Amygdala (tissue), 56 donors: ENCODE measurements around the gene TRIM63.
"Not testable (repeated sequence)": the region's sequence is repeated elsewhere in the genome, so short reads cannot be mapped to it uniquely, and the experiment has no call there.

Experiments
- DNase-seq, 56 donors: peaks; one replicate each; lab custom pipeline; 2025; lab: John Stamatoyannopoulos, UW

TRIM63 gene

GRCh38 chr1:26067432-26067911 is at the start of gene TRIM63:
Gene TRIM63 (minus strand): TSS chr1:26067630. CDS start chr1:26067494, 136 bp downstream.
- DNase-seq: no peak

- no peak for DNase-seq
Measured at GRCh38 chr1:26114165-26114927, 46.9 kb upstream of the TRIM63 start.

GRCh38 chr1:26112407-26112775 is 45.0 kb upstream of the TRIM63 start:
- DNase-seq: peak in 1 of 56 donors; percentile 25

GRCh38 chr1:26111530-26112406 is 44.3 kb upstream of the TRIM63 start, which contains the start of gene PDIK1L:
Gene PDIK1L (plus strand): TSS chr1:26111824. CDS start chr1:26114309, 2,485 bp downstream.
- DNase-seq: peak; percentile 40 to 95 (median 85)

- DNase-seq: peak in 52 of 56 donors; percentile 6 to 86 (median 69)
Measured at GRCh38 chr1:26110731-26111529, 43.5 kb upstream of the TRIM63 start.

- no peak for DNase-seq
Measured at GRCh38 chr1:26109229-26110164, 42.1 kb upstream of the TRIM63 start.

- not testable (repeated sequence) for DNase-seq
Measured at GRCh38 chr1:26105226-26105548, 37.8 kb upstream of the TRIM63 start.

- DNase-seq: no peak
Measured at GRCh38 chr1:26102526-26102925, 35.1 kb upstream of the TRIM63 start.

GRCh38 chr1:26102119-26102518 is 34.7 kb upstream of the TRIM63 start:
- DNase-seq: no peak

GRCh38 chr1:26100204-26100603 is 32.8 kb upstream of the TRIM63 start:
- not testable (repeated sequence) for DNase-seq

GRCh38 chr1:26099780-26100179 is 32.4 kb upstream of the TRIM63 start:
- no peak for DNase-seq

GRCh38 chr1:26098602-26099001 is 31.2 kb upstream of the TRIM63 start:
- no peak for DNase-seq

GRCh38 chr1:26097696-26098095 is 30.3 kb upstream of the TRIM63 start:
- DNase-seq: no peak

- DNase-seq: peak in 19 of 56 donors; percentile 1 to 62 (median 18)
Measured at GRCh38 chr1:26096471-26096870, 29.0 kb upstream of the TRIM63 start.

- DNase-seq: peak in 8 of 56 donors; percentile 1 to 26 (median 5)
Measured at GRCh38 chr1:26094677-26095383, 27.4 kb upstream of the TRIM63 start.

GRCh38 chr1:26094076-26094669 is 26.7 kb upstream of the TRIM63 start:
- no peak for DNase-seq

- DNase-seq: not testable (repeated sequence)
Measured at GRCh38 chr1:26093569-26093968, 26.1 kb upstream of the TRIM63 start.

GRCh38 chr1:26092422-26092821 is 25.0 kb upstream of the TRIM63 start:
- no peak for DNase-seq
